DOHH2 (cell line): ENCODE results near the gene MED13.

Experiments used
- CTCF ChIP-seq: fragments of 200-600 bp; sonication (generic); IDR thresholded peaks from one replicate; pipeline ENCODE4 v1.5.1; 2014; ENCODE audit warnings: antibody characterized with exemption, mild to moderate bottlenecking, low read depth, low read length; ENCODE audit not compliant: poor library complexity, severe bottlenecking
- EZH2phosphoT487 ChIP-seq: fragments of 200-600 bp; sonication (generic); IDR thresholded peaks from 2 replicates; pipeline ENCODE4 v1.6.1; 2017; ENCODE audit warnings: borderline replicate concordance, mild to moderate bottlenecking, antibody characterized with exemption, low read length, moderate library complexity, mixed read lengths

- TF ChIP-seq CTCF: no peak
- TF ChIP-seq EZH2phosphoT487: no peak
These were observed at the start of gene MED13 for GRCh38 chr17:62064791-62065563.
